Measurements from ENCODE around the gene TRIOBP. TPM values are rescaled to one million over a fixed set of nuclear protein-coding genes. Genes with fewer than 3 reads are reported as not detected.

Gene TRIOBP
- total and polyA plus RNA-seq, 2 of the 13 experiments (the other 11 are each of a cell fraction or from before 2014, with no cell fraction given): 6.1 to 15.4 TPM

GRCh38 chr22:37804881-37805809 lies 108.3 kb downstream of the TRIOBP start (continued):
- TF ChIP-seq ATF3 (CRISPR knock-in tag; IDR thresholded peaks at IDR 0.05) (peak; percentile 75; the same call in 1 of the 2 replicates), PBX3 (CRISPR knock-in tag; IDR thresholded peaks at IDR 0.05; ENCODE audit: borderline replicate concordance) (no peak), ZNF207 (IDR thresholded peaks at IDR 0.05; ENCODE audit: borderline replicate concordance) (no peak), SYNCRIP (IDR thresholded peaks at IDR 0.05; ENCODE audit: insufficient read depth, low read depth, low read length) (no peak), KDM1A (CRISPR knock-in tag; IDR thresholded peaks at IDR 0.05) (peak; percentile 41; the same call in 1 of the 2 replicates), ZNF333 (CRISPR knock-in tag; IDR thresholded peaks at IDR 0.05; ENCODE audit: borderline replicate concordance) (peak; percentile 66; the same call in 1 of the 2 replicates), ZBTB39 (CRISPR knock-in tag; IDR thresholded peaks at IDR 0.05) (no peak), HDAC6 (IDR thresholded peaks at IDR 0.05; ENCODE audit: low read depth, low read length) (no peak), ZNF777 (CRISPR knock-in tag; IDR thresholded peaks at IDR 0.05) (0 out of 2 replicates have a peak, but pooled peaks have one; percentile 53), TEAD3 (CRISPR knock-in tag; optimal IDR thresholded peaks at IDR 0.05; ENCODE audit: borderline replicate concordance) (no peak), ATAD3A (CRISPR knock-in tag; IDR thresholded peaks at IDR 0.05) (no peak), ATF5 (CRISPR knock-in tag; IDR thresholded peaks at IDR 0.05; ENCODE audit: low read depth) (no peak), ZNF432 (CRISPR knock-in tag; IDR thresholded peaks at IDR 0.05; ENCODE audit: borderline replicate concordance) (0 out of 2 replicates have a peak, but pooled peaks have one; percentile 17), ELF3 (CRISPR knock-in tag; IDR thresholded peaks at IDR 0.05) (peak; percentile 63; the same call in 1 of the 2 replicates), NCOA1 (CRISPR knock-in tag; IDR thresholded peaks at IDR 0.05) (no peak; the same call in 1 of the 2 replicates), SP1 (IDR thresholded peaks at IDR 0.05) (no peak), SP1 (CRISPR knock-in tag; IDR thresholded peaks at IDR 0.05) (peak; percentile 69; the same call in 1 of the 2 replicates), ZSCAN20 (CRISPR knock-in tag; IDR thresholded peaks at IDR 0.05; ENCODE audit: borderline replicate concordance) (no peak), EHMT2 (IDR thresholded peaks at IDR 0.05; ENCODE audit: borderline replicate concordance, low read depth, low read length) (no peak), CREM (IDR thresholded peaks at IDR 0.05) (no peak; the same call in 1 of the 2 replicates), CREM (CRISPR knock-in tag; IDR thresholded peaks at IDR 0.05) (no peak), ZNF337 (CRISPR knock-in tag; IDR thresholded peaks at IDR 0.05; ENCODE audit: borderline replicate concordance, low read depth) (no peak), CSRNP1 (CRISPR knock-in tag; IDR thresholded peaks at IDR 0.05) (peak; percentile 72)
